Esophagus squamous epithelium (tissue), 5 donors: ENCODE results near the gene PRKD1. TPM values are rescaled to one million over a fixed set of nuclear protein-coding genes. Genes with fewer than 3 reads are reported as not detected.
"Not testable (repeated sequence)": the region's sequence is repeated elsewhere in the genome, so short reads cannot be mapped to it uniquely, and the experiment has no call there.

Experiments
- DNase-seq: peaks from one replicate; lab custom pipeline; 2025; lab: John Stamatoyannopoulos, UW
- H3K27ac ChIP-seq, 4 donors: fragments of 200-600 bp; sonication (generic); one replicate each; pipeline ENCODE4 v1.5.1; 2016 to 2019; ENCODE audit warnings: mild to moderate bottlenecking in 1 of 4
- H3K27me3 ChIP-seq, 4 donors: fragments of 200-600 bp; sonication (generic); 1 replicate in 3 of 4; 2 replicates in 1 of 4; pipeline versions ENCODE4 v1.5.1 to v1.6.0; 2017 to 2021; ENCODE audit warnings: antibody characterized with exemption in 1 of 4
- H3K36me3 ChIP-seq, 3 donors: fragments of 200-600 bp; sonication (generic); one replicate each; pipeline ENCODE4 v1.5.1; 2016 to 2019
- H3K4me1 ChIP-seq, 3 donors: fragments of 200-600 bp; sonication (generic); one replicate each; pipeline ENCODE4 v1.5.1; 2017 to 2019
- H3K4me3 ChIP-seq, 4 donors: fragments of 200-600 bp; sonication (generic); 1 replicate in 3 of 4; 2 replicates in 1 of 4; pipeline ENCODE4 v1.5.1; 2016 to 2019; ENCODE audit warnings: mild to moderate bottlenecking in 2 of 4, moderate library complexity in 1 of 4
- H3K9me3 ChIP-seq, 3 donors: fragments of 200-600 bp; sonication (generic); one replicate each; pipeline ENCODE4 v1.5.1; 2016 to 2019
- POLR2A ChIP-seq, 4 donors: fragments of 450-650 bp; IDR thresholded peaks; one replicate each; pipeline ENCODE4 v1.6.1; 2017; ENCODE audit warnings: antibody characterized with exemption in 4 of 4, mild to moderate bottlenecking in 4 of 4, moderate library complexity in 3 of 4
- WGBS, 2 donors: methylation state at CpG; one replicate each; pipeline ENCODE4 v1.1.5; 2018; 5-methylcytosine and 5-hydroxymethylcytosine counted together
- intact Hi-C: fragments of 100-400 bp; cut with DNase I; formaldehyde crosslinking; loops from one replicate; pipeline ENCODE4 v1.15.0; 2022
- total RNA-seq, 4 donors: library from RNA; depleted of rRNA; stranded (reverse); fragments of >200 nt; gene quantifications; one replicate each; pipeline ENCODE4 v1.1.0, GENCODE V29; 2016
- TF ChIP-seq, protein P1 (sequence below), 6 experiments: fragments of 450-650 bp in 4 of 6; fragments of 200-600 bp in 2 of 6; sonication (generic) in 2 of 6; IDR thresholded peaks; one replicate each; pipeline ENCODE4 v1.5.1; 2016 to 2019; ENCODE audit warnings: antibody characterized with exemption in 6 of 6, mild to moderate bottlenecking in 4 of 6, moderate library complexity in 4 of 6
- donor health status: DM: yes; HTN: yes; CAD: no.

PRKD1 gene
- total RNA-seq, 4 donors from 2014 or later = 0.30 to 10.7 (median 2.2) TPM

DNA sequence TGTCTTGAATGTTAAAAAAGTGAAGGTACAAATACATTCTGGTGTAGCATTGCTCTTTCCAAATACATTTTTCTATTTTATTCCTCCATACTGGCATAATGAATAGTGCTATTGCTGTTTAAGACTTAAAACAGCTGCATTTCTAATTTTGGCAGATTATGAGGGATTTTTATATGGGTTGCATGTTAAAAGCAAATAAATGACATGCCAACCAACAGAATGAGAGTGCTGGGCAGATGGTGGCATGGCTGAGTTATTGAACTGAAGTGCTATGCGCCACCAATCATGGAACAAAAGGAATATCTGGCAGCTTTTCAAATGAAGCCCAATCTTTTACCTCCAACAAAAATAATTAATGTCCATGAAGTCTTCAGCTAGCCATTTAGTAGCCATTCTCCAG lies 215.0 kb downstream of the PRKD1 start:
- no peaks in the 10 kb centered on the region for H3K36me3 ChIP-seq
- intact Hi-C loops = no loop called here
- H3K9me3 ChIP-seq = no peaks in the 10 kb centered on the region
- H3K4me3 ChIP-seq = no peak overlapping the region
- no peak overlapping the region for H3K27ac ChIP-seq
- 83 to 93% methylated on average over 1 of the region's 1 CpG for WGBS, 2 donors
- no peak for DNase-seq
- TF ChIP-seq POLR2A (IDR thresholded peaks at IDR 0.05) = no peak
- TF ChIP-seq, protein P1, sequence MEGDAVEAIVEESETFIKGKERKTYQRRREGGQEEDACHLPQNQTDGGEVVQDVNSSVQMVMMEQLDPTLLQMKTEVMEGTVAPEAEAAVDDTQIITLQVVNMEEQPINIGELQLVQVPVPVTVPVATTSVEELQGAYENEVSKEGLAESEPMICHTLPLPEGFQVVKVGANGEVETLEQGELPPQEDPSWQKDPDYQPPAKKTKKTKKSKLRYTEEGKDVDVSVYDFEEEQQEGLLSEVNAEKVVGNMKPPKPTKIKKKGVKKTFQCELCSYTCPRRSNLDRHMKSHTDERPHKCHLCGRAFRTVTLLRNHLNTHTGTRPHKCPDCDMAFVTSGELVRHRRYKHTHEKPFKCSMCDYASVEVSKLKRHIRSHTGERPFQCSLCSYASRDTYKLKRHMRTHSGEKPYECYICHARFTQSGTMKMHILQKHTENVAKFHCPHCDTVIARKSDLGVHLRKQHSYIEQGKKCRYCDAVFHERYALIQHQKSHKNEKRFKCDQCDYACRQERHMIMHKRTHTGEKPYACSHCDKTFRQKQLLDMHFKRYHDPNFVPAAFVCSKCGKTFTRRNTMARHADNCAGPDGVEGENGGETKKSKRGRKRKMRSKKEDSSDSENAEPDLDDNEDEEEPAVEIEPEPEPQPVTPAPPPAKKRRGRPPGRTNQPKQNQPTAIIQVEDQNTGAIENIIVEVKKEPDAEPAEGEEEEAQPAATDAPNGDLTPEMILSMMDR (IDR thresholded peaks at IDR 0.05) = no peak
- H3K4me1 ChIP-seq = no peaks in the 10 kb centered on the region
- H3K27me3 ChIP-seq = no peaks in the 10 kb centered on the region

GRCh38 chr14:29710015-29710414 lies 217.6 kb downstream of the PRKD1 start:
- H3K9me3 ChIP-seq = no peaks in the 10 kb centered on the region
- 51 to 69% methylated on average over 2 of the region's 2 CpGs for WGBS, 2 donors
- H3K36me3 ChIP-seq = no peaks in the 10 kb centered on the region
- TF ChIP-seq, protein P1 (IDR thresholded peaks at IDR 0.05) = no peak
- no peak for TF ChIP-seq POLR2A (IDR thresholded peaks at IDR 0.05)
- no peak for DNase-seq
- intact Hi-C loops = no loop called here
- no peaks in the 10 kb centered on the region for H3K27me3 ChIP-seq
- no peak overlapping the region for H3K27ac ChIP-seq
- no peak overlapping the region for H3K4me3 ChIP-seq
- H3K4me1 ChIP-seq = no peaks in the 10 kb centered on the region

GRCh38 chr14:29709490-29709889 lies 218.2 kb downstream of the PRKD1 start:
- H3K4me3 ChIP-seq = no peak overlapping the region
- H3K27me3 ChIP-seq = no peaks in the 10 kb centered on the region
- no peaks in the 10 kb centered on the region for H3K9me3 ChIP-seq
- DNase-seq = no peak
- H3K4me1 ChIP-seq = no peaks in the 10 kb centered on the region
- intact Hi-C loops = no loop called here
- TF ChIP-seq, protein P1 (IDR thresholded peaks at IDR 0.05) = no peak
- TF ChIP-seq POLR2A (IDR thresholded peaks at IDR 0.05) = no peak
- H3K36me3 ChIP-seq = no peaks in the 10 kb centered on the region
- no peak overlapping the region for H3K27ac ChIP-seq

DNA sequence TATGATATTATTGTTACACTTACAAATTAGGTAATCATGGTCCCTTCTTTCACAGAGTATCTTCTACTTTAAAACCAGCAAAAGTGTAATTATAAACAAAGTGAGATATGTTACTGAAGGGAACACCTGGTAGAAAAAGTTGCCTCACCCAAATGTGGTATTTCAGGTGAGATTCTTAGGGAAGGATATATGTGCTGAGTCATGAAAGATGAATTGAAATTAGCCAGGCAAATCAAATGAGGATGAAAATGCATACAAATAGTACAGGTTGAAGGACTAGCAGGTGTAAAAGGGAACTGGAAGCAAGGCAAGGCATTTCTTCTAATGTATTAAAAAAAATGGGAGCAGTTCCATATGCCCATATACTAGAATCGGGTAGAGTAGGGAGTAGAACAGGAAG lies 220.9 kb downstream of the PRKD1 start:
- Histone ChIP-seq H3K27ac (no peak overlapping the region), H3K9me3 (no peaks in the 10 kb centered on the region), H3K36me3 (no peaks in the 10 kb centered on the region), H3K4me1 (no peaks in the 10 kb centered on the region), H3K4me3 (no peak overlapping the region), H3K27me3 (no peaks in the 10 kb centered on the region)
- TF ChIP-seq POLR2A (IDR thresholded peaks at IDR 0.05) = no peak
- TF ChIP-seq, protein P1 (IDR thresholded peaks at IDR 0.05) = no peak
- intact Hi-C loops = no loop called here
- 83 to 88% methylated on average over 1 of the region's 1 CpG for WGBS, 2 donors
- DNase-seq = no peak

GRCh38 chr14:29705801-29706200 lies 221.8 kb downstream of the PRKD1 start:
- Histone ChIP-seq H3K36me3 (no peaks in the 10 kb centered on the region), H3K9me3 (no peaks in the 10 kb centered on the region), H3K27me3 (no peaks in the 10 kb centered on the region), H3K4me3 (no peak overlapping the region), H3K27ac (no peak overlapping the region), H3K4me1 (no peaks in the 10 kb centered on the region)
- DNase-seq = no peak
- TF ChIP-seq, protein P1 (IDR thresholded peaks at IDR 0.05) = no peak
- no peak for TF ChIP-seq POLR2A (IDR thresholded peaks at IDR 0.05)
- 89 to 96% methylated on average over 1 of the region's 1 CpG for WGBS, 2 donors
- intact Hi-C loops = no loop called here

DNA sequence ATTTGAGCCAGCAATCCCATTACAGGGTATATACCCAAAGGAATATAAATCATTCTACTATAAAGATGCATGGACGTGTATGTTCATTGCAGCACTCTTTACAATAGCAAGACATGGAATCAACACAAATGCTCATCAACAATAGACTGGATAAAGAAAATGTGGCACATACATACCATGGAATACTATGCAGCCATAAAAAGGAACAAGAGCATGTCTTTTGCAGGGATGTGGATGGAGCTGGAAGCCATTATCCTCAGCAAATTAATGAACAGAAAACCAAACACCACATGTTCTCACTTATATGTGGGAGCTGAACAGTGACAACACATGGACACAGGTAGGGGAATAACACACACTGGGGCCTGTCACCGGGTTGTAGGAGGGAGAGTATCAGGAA lies 238.1 kb downstream of the PRKD1 start:
- not testable (repeated sequence) for H3K4me3 ChIP-seq, H3K4me1 ChIP-seq

More for the DNA sequence above, 238.1 kb downstream of the PRKD1 start:
- DNase-seq, intact Hi-C loops, H3K27ac ChIP-seq, H3K9me3 ChIP-seq, H3K36me3 ChIP-seq, H3K27me3 ChIP-seq: not testable (repeated sequence)
- 87 to 88% methylated on average over 2 of the region's 2 CpGs for WGBS, 2 donors
